Endothelial cell of umbilical vein (primary cell): Measurements from ENCODE around the gene CCSER1.

Experiments
- EZH2 ChIP-seq: IDR thresholded peaks from 2 replicates; pipeline ENCODE4 v1.6.1; 2012; ENCODE audit warnings: borderline replicate concordance, low read depth, mild to moderate bottlenecking, moderate library complexity, low read length, inconsistent platforms; ENCODE audit not compliant: severe bottlenecking
- POLR2A ChIP-seq: IDR thresholded peaks from 2 replicates; pipeline ENCODE4 v1.6.1; 2012; ENCODE audit warnings: low read depth, mild to moderate bottlenecking, control low read depth, low read length
- POLR2AphosphoS5 ChIP-seq: IDR thresholded peaks from 2 replicates; pipeline ENCODE4 v1.6.1; 2012; ENCODE audit warnings: low read depth, mild to moderate bottlenecking, control low read depth, low read length, moderate library complexity; ENCODE audit not compliant: insufficient read depth
- TF ChIP-seq, protein P1 (sequence below), 2 donors: IDR thresholded peaks; 1 replicate in 1 of 2; 2 replicates in 1 of 2; pipeline ENCODE4 v1.5.1; 2011; ENCODE audit warnings: low read length in 2 of 2, mild to moderate bottlenecking in 2 of 2, moderate library complexity in 2 of 2, control low read depth in 1 of 2, inconsistent platforms in 1 of 2, low read depth in 1 of 2; ENCODE audit not compliant: insufficient read depth in 1 of 2; ENCODE audit errors: extremely low read depth in 1 of 2
- TF ChIP-seq, protein P2 (sequence below): IDR thresholded peaks from 2 replicates; pipeline ENCODE4 v1.6.1; 2011; ENCODE audit not compliant: insufficient read depth, insufficient read length

DNA sequence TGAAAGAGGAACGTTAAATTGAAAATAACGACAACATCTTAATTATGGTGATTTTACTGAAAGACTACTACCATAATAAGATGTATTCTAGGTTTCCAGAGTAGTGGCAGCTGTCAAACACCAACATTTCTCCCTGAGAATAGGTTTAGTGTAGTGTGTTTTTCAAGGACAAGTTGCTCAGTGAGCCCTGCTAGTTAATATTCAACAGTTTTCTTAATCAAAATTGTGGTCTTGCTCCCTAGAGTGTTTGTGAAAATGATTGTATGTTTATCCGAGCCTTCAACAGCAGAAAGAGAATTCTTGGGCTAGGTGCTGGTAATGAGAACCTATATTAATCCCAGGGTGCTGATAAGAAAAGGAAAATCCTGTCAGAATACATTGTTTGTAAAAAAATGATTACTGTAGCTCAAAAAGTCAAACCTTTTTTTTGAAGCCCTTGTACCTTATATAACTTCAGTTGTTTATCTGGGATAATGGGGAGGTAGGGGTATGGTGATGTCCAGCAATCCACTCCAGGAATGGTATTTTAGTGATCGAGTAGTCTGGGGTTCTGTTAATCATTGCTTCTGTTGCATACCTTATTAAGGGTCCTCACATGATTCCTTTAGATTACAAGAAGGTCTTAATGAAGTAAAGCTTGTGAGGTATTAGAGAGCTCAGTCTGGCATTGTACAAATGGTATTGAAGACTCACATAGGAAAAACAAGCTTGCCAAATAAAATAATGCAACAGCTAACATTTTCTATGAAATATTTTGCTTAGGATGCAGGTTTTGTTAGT is 110.7 kb downstream of the CCSER1 start:
- TF ChIP-seq, protein P1, sequence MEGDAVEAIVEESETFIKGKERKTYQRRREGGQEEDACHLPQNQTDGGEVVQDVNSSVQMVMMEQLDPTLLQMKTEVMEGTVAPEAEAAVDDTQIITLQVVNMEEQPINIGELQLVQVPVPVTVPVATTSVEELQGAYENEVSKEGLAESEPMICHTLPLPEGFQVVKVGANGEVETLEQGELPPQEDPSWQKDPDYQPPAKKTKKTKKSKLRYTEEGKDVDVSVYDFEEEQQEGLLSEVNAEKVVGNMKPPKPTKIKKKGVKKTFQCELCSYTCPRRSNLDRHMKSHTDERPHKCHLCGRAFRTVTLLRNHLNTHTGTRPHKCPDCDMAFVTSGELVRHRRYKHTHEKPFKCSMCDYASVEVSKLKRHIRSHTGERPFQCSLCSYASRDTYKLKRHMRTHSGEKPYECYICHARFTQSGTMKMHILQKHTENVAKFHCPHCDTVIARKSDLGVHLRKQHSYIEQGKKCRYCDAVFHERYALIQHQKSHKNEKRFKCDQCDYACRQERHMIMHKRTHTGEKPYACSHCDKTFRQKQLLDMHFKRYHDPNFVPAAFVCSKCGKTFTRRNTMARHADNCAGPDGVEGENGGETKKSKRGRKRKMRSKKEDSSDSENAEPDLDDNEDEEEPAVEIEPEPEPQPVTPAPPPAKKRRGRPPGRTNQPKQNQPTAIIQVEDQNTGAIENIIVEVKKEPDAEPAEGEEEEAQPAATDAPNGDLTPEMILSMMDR (IDR thresholded peaks at IDR 0.05; ENCODE audit: extremely low read depth in 1 of 2, insufficient read depth in 1 of 2, low read depth in 1 of 2, low read length in 2 of 2): no peak
- no peak for TF ChIP-seq EZH2
- TF ChIP-seq, protein P2, sequence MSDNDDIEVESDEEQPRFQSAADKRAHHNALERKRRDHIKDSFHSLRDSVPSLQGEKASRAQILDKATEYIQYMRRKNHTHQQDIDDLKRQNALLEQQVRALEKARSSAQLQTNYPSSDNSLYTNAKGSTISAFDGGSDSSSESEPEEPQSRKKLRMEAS: no peak
- no peak for TF ChIP-seq POLR2A
- no peak for TF ChIP-seq POLR2AphosphoS5
